Measurements from ENCODE around the gene PTPRG. TPM values are rescaled to one million over a fixed set of nuclear protein-coding genes. Genes with fewer than 3 reads are reported as not detected.
"Not testable (repeated sequence)": the region's sequence is repeated elsewhere in the genome, so short reads cannot be mapped to it uniquely, and the experiment has no call there.

Gene PTPRG
- total RNA-seq, 1 experiment from 2014 or later: 0.74 TPM

DNA sequence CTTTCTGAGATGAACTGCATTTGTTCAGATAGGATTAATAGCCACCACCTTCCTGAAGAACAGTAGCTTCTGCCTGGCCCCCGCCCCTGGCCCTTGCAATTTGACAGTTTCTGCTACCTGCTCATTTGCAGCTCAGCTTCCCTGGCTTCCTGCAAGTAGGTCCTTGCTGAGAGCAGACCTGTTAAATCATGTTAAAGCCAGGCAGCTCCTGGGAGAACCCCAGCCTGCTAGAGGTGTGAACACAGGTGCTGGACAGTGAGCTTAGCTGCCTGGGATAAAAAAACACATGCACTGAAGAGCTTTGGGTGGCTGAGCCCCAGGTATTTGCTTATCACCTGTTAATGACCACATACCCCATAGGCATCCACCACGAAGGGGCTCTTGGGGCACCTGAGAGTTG, 143.4 kb downstream of the PTPRG start:
- H3K36me3 ChIP-seq (ENCODE audit: control insufficient read depth, insufficient read depth, low read length): no peaks in the 10 kb centered on the region
- H3K27ac ChIP-seq (ENCODE audit: low read length): no peak overlapping the region
- POLR2A ChIA-PET: no interaction called here
- no peak overlapping the region for H3K4me3 ChIP-seq (ENCODE audit: low read depth in 2 of 2, low read length in 2 of 2)
- no TSS peak for BruUV-seq (replicated peaks)
- TF ChIP-seq, protein P1, sequence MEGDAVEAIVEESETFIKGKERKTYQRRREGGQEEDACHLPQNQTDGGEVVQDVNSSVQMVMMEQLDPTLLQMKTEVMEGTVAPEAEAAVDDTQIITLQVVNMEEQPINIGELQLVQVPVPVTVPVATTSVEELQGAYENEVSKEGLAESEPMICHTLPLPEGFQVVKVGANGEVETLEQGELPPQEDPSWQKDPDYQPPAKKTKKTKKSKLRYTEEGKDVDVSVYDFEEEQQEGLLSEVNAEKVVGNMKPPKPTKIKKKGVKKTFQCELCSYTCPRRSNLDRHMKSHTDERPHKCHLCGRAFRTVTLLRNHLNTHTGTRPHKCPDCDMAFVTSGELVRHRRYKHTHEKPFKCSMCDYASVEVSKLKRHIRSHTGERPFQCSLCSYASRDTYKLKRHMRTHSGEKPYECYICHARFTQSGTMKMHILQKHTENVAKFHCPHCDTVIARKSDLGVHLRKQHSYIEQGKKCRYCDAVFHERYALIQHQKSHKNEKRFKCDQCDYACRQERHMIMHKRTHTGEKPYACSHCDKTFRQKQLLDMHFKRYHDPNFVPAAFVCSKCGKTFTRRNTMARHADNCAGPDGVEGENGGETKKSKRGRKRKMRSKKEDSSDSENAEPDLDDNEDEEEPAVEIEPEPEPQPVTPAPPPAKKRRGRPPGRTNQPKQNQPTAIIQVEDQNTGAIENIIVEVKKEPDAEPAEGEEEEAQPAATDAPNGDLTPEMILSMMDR (IDR thresholded peaks at IDR 0.05): no peak
- TF ChIP-seq SIN3A (IDR thresholded peaks at IDR 0.05; ENCODE audit: borderline replicate concordance, insufficient read depth, low read depth, low read length) (no peak), TCF7L2 (IDR thresholded peaks at IDR 0.05; ENCODE audit: low read depth, low read length) (no peak), POLR2AphosphoS5 (IDR thresholded peaks at IDR 0.05; ENCODE audit: low read depth, low read length) (no peak)
- TF ChIP-seq, protein P2, sequence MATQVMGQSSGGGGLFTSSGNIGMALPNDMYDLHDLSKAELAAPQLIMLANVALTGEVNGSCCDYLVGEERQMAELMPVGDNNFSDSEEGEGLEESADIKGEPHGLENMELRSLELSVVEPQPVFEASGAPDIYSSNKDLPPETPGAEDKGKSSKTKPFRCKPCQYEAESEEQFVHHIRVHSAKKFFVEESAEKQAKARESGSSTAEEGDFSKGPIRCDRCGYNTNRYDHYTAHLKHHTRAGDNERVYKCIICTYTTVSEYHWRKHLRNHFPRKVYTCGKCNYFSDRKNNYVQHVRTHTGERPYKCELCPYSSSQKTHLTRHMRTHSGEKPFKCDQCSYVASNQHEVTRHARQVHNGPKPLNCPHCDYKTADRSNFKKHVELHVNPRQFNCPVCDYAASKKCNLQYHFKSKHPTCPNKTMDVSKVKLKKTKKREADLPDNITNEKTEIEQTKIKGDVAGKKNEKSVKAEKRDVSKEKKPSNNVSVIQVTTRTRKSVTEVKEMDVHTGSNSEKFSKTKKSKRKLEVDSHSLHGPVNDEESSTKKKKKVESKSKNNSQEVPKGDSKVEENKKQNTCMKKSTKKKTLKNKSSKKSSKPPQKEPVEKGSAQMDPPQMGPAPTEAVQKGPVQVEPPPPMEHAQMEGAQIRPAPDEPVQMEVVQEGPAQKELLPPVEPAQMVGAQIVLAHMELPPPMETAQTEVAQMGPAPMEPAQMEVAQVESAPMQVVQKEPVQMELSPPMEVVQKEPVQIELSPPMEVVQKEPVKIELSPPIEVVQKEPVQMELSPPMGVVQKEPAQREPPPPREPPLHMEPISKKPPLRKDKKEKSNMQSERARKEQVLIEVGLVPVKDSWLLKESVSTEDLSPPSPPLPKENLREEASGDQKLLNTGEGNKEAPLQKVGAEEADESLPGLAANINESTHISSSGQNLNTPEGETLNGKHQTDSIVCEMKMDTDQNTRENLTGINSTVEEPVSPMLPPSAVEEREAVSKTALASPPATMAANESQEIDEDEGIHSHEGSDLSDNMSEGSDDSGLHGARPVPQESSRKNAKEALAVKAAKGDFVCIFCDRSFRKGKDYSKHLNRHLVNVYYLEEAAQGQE (IDR thresholded peaks at IDR 0.05; ENCODE audit: insufficient read depth in 1 of 2, low read depth in 2 of 2, low read length in 1 of 2): no peak
- CTCF ChIA-PET: no interaction called here
- H3K27me3 ChIP-seq (ENCODE audit: control insufficient read depth, insufficient read depth, low read length): no peaks in the 10 kb centered on the region
- H3K9me3 ChIP-seq (ENCODE audit: control insufficient read depth, insufficient read depth, low read depth, low read length): no peaks in the 10 kb centered on the region
- intact Hi-C loops (cut with micrococcal nuclease; ENCODE audit: unreplicated experiment): no loop called here
- no peak for ATAC-seq
- DNase-seq (ENCODE audit: low read depth, low spot score): no peak
- in situ Hi-C loops (cut with HindIII; ENCODE audit: low pct_unique_long_range_greater_than_20kb, low sequenced_read_pairs): no loop called here
- H3K4me1 ChIP-seq (ENCODE audit: control insufficient read depth, insufficient read depth, low read length): no peaks in the 10 kb centered on the region

DNA sequence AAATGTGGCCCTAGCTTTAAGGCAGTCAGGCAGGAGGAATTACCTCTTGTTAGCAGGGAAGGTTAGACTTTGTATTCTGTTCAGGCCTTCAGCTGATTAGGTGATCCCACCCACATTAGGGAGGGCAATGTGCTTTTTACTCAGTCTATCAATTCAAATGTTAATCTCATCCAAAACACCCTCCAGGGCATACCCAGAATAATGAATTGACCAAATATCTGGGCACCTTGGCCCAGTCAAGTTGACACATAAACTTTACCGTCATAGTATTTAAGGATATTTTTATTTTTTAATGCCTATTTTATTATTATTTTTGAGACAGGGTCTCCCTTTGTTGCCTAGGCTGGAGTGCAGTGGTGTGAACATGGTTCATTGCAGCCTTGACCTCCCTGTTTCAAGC, 146.1 kb downstream of the PTPRG start:
- in situ Hi-C loops (cut with HindIII; ENCODE audit: low pct_unique_long_range_greater_than_20kb, low sequenced_read_pairs): no loop called here
- intact Hi-C loops (cut with micrococcal nuclease; ENCODE audit: unreplicated experiment): no loop called here
- no peak for DNase-seq (ENCODE audit: low read depth, low spot score)
- POLR2A ChIA-PET: no interaction called here
- BruUV-seq (replicated peaks): no TSS peak
- no peaks in the 10 kb centered on the region for H3K36me3 ChIP-seq (ENCODE audit: control insufficient read depth, insufficient read depth, low read length)
- H3K4me3 ChIP-seq (ENCODE audit: low read depth in 2 of 2, low read length in 2 of 2): no peak overlapping the region
- TF ChIP-seq TCF7L2 (IDR thresholded peaks at IDR 0.05; ENCODE audit: low read depth, low read length) (no peak), SIN3A (IDR thresholded peaks at IDR 0.05; ENCODE audit: borderline replicate concordance, insufficient read depth, low read depth, low read length) (no peak), POLR2AphosphoS5 (IDR thresholded peaks at IDR 0.05; ENCODE audit: low read depth, low read length) (no peak)
- TF ChIP-seq, protein P2 (IDR thresholded peaks at IDR 0.05; ENCODE audit: insufficient read depth in 1 of 2, low read depth in 2 of 2, low read length in 1 of 2): no peak
- TF ChIP-seq, protein P1 (IDR thresholded peaks at IDR 0.05): no peak
- H3K27ac ChIP-seq (ENCODE audit: low read length): no peak overlapping the region
- no peak for ATAC-seq
- H3K4me1 ChIP-seq (ENCODE audit: control insufficient read depth, insufficient read depth, low read length): no peaks in the 10 kb centered on the region
- CTCF ChIA-PET: interaction anchor here (0.5 kb wide), 1 partner anchor 14 kb away, joined by 5 read pairs; no protein-coding TSS in a partner anchor
- no peaks in the 10 kb centered on the region for H3K27me3 ChIP-seq (ENCODE audit: control insufficient read depth, insufficient read depth, low read length)
- no peaks in the 10 kb centered on the region for H3K9me3 ChIP-seq (ENCODE audit: control insufficient read depth, insufficient read depth, low read depth, low read length)

DNA sequence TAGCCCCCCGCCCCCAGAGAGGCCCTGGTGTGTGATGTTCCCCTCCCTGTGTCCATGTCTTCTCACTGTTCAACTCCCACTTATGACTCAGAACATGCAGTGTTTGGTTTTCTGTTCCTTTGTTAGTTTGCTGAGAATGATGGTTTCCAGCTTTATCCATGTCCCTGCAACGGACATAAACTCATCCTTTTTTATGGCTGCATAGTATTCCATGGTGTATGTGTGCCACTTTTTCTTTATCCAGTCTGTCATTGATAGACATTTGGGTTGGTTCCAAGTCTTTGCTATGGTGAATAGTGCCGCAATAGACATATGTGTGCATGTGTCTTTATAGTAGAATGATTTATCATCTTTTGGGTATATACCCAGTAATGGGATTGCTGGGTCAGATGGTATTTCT, 149.5 kb downstream of the PTPRG start:
- in situ Hi-C loops (cut with HindIII; ENCODE audit: low pct_unique_long_range_greater_than_20kb, low sequenced_read_pairs); H3K4me1 ChIP-seq (ENCODE audit: control insufficient read depth, insufficient read depth, low read length); H3K36me3 ChIP-seq (ENCODE audit: control insufficient read depth, insufficient read depth, low read length); ATAC-seq; POLR2A ChIA-PET; DNase-seq (ENCODE audit: low read depth, low spot score); H3K27ac ChIP-seq (ENCODE audit: low read length); intact Hi-C loops (cut with micrococcal nuclease; ENCODE audit: unreplicated experiment); H3K4me3 ChIP-seq (ENCODE audit: low read depth in 2 of 2, low read length in 2 of 2); H3K9me3 ChIP-seq (ENCODE audit: control insufficient read depth, insufficient read depth, low read depth, low read length); BruUV-seq (replicated peaks); H3K27me3 ChIP-seq (ENCODE audit: control insufficient read depth, insufficient read depth, low read length); CTCF ChIA-PET: not testable (repeated sequence)

Data from Panc1 (cell line).